H1 (cell line): ENCODE results near the gene GIN1. TPM values are rescaled to one million over a fixed set of nuclear protein-coding genes. Genes with fewer than 3 reads are reported as not detected.

Source experiments
- ATF2 ChIP-seq: IDR thresholded peaks from 2 replicates; pipeline ENCODE4 v1.6.1; 2012; ENCODE audit warnings: low read length, inconsistent platforms
- BACH1 ChIP-seq: IDR thresholded peaks from 2 replicates; pipeline ENCODE4 v1.6.1; 2012; ENCODE audit warnings: low read length, improper control_type of control experiment
- BRCA1 ChIP-seq: IDR thresholded peaks from 2 replicates; pipeline ENCODE4 v1.6.1; 2012; ENCODE audit warnings: low read depth, low read length, improper control_type of control experiment
- CBX5 ChIP-seq: fragments of 300-800, 300-1000 bp; sonication (generic); IDR thresholded peaks from 2 replicates; pipeline ENCODE4 v1.7.1; 2016; ENCODE audit warnings: antibody characterized with exemption, low read length, low read depth
- CBX8 ChIP-seq: fragments of 300-800, 300-1000 bp; sonication (generic); IDR thresholded peaks from 2 replicates; pipeline ENCODE4 v1.7.1; 2016; ENCODE audit warnings: low read depth, low read length, borderline replicate concordance
- EGR1 ChIP-seq: IDR thresholded peaks from 2 replicates; pipeline ENCODE4 v1.6.1; 2011; ENCODE audit warnings: low read depth, low read length, borderline replicate concordance
- EZH2 ChIP-seq: fragments of 200-600 bp; sonication (generic); IDR thresholded peaks from 2 replicates; pipeline ENCODE4 v1.7.1; 2012; ENCODE audit warnings: low read depth, mild to moderate bottlenecking, moderate library complexity, low read length, inconsistent platforms; ENCODE audit not compliant: severe bottlenecking
- FOSL1 ChIP-seq: IDR thresholded peaks from 2 replicates; pipeline ENCODE4 v1.6.1; 2011; ENCODE audit warnings: mild to moderate bottlenecking, low read depth, low read length, moderate library complexity; ENCODE audit not compliant: insufficient read depth
- GABPA ChIP-seq: IDR thresholded peaks from 2 replicates; pipeline ENCODE4 v1.6.1; 2011; ENCODE audit warnings: mild to moderate bottlenecking, low read length, moderate library complexity, borderline replicate concordance; ENCODE audit not compliant: insufficient read depth
- HDAC2 ChIP-seq, 2 experiments: fragments of 300-600 bp in 1 of 2; sonication (generic) in 1 of 2; IDR thresholded peaks; 2 replicates each; pipeline ENCODE4 v1.6.1; 2011 to 2012; ENCODE audit warnings: low read depth in 2 of 2, low read length in 2 of 2, mild to moderate bottlenecking in 2 of 2, moderate library complexity in 2 of 2, borderline replicate concordance in 1 of 2, inconsistent platforms in 1 of 2
- HDAC6 ChIP-seq: IDR thresholded peaks from one replicate; pipeline ENCODE4 v1.7.1; 2012; ENCODE audit warnings: low read depth, mild to moderate bottlenecking, inconsistent platforms, low read length, moderate library complexity
- MAFK ChIP-seq: IDR thresholded peaks from 2 replicates; pipeline ENCODE4 v1.6.1; 2012; ENCODE audit warnings: low read depth, mild to moderate bottlenecking, improper control_type of control experiment, low read length
- POLR2A ChIP-seq, 2 experiments: IDR thresholded peaks; 1 replicate in 1 of 2; 2 replicates in 1 of 2; pipeline ENCODE4 v1.6.1; 2011; ENCODE audit warnings: low read depth in 2 of 2, low read length in 2 of 2, mild to moderate bottlenecking in 2 of 2; ENCODE audit errors: control extremely low read depth in 1 of 2
- POU5F1 ChIP-seq: IDR thresholded peaks from 2 replicates; pipeline ENCODE4 v1.6.1; 2011; ENCODE audit warnings: low read depth, mild to moderate bottlenecking, low read length, moderate library complexity
- RXRA ChIP-seq: IDR thresholded peaks from 2 replicates; pipeline ENCODE4 v1.6.1; 2011; ENCODE audit warnings: low read depth, mild to moderate bottlenecking, low read length, moderate library complexity; ENCODE audit not compliant: insufficient read depth
- SIRT6 ChIP-seq: IDR thresholded peaks from one replicate; pipeline ENCODE4 v1.7.1; 2012; ENCODE audit warnings: low read length, inconsistent platforms
- SP4 ChIP-seq: IDR thresholded peaks from 2 replicates; pipeline ENCODE4 v1.6.1; 2012; ENCODE audit warnings: low read length, inconsistent platforms
- TAF7 ChIP-seq: optimal IDR thresholded peaks from 2 replicates; pipeline ENCODE3; 2011; ENCODE audit warnings: low read depth, mild to moderate bottlenecking, inconsistent platforms, low read length, moderate library complexity, borderline replicate concordance
- YY1 ChIP-seq: IDR thresholded peaks from 2 replicates; pipeline ENCODE4 v1.6.1; 2011; ENCODE audit warnings: low read depth, mild to moderate bottlenecking, low read length
- polyA plus RNA-seq, 7 experiments: library from polyadenylated mRNA; depleted of rRNA in 3 of 7; stranded (reverse) in 5 of 7; unstranded in 2 of 7; fragments of >200 nt in 5 of 7; fragments of 200-250 nt in 2 of 7; gene quantifications; 1 replicate in 5 of 7; 2 replicates in 1 of 7; 4 replicates in 1 of 7; pipeline versions ENCODE4 v1.2.1 to v1.2.3, GENCODE V29; 2011 to 2013; ENCODE audit warnings: missing spikeins in 2 of 7, mixed read lengths in 2 of 7
- total RNA-seq: library from RNA; stranded (reverse); fragmentation: NEBNext Ultra II Directional; extraction: Animal tissue kit (Norgen Biotek cat#: 25700); gene quantifications from 2 replicates; pipeline ENCODE4 v1.2.1, GENCODE V29; 2021
- TF ChIP-seq, protein P1 (sequence below): IDR thresholded peaks from 2 replicates; pipeline ENCODE4 v1.6.1; 2011; ENCODE audit warnings: low read depth, mild to moderate bottlenecking, low read length; ENCODE audit not compliant: insufficient read depth
- TF ChIP-seq, protein P2 (sequence below): IDR thresholded peaks from 2 replicates; pipeline ENCODE4 v1.6.1; 2011; ENCODE audit warnings: low read length, improper control_type of control experiment

Gene GIN1
- total and polyA plus RNA-seq, 2 of the 8 experiments (the other 6 are each of a cell fraction or from before 2014, with no cell fraction given) = 1.9 to 7.1 TPM

DNA sequence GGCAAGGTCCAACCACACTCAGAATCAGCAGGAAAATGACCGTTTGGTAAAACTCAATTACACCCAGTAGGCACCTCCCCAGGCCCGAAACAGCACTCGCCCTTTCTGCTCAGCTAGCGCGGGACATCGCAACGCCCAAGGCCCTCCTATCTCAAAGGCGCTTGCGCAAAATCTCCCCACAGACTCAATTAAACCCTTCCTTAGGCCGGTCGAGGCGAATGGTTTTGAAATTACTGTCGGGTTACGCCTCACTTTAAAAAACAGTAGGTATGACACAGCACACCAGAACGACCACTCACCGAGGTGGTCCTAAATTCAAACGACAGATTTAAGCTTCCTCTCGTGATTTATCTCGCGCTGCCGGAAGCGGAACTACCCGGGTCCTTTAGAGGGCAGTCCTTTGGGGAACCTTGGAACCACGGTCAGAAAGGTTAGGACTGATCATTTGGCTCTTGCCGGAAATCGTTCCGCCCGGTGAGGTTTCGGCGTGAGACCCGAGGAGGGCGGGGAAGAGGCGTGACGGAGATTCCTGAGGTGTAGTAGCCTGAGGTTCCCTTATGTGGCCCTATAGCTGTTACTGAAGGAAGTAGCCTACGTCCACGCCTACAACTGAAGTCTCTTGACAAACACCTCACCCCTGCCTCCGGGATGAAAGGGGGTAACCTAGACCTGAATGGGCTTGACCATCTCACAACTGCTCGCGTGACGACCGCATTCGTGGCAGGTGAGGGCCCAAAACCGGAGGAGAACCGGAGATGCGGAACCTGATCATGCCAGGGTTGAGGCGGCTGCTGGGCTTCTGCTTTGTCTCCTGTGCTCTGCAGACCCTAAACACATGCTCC is at the start of gene GIN1, which contains the start of gene PPIP5K2 (continued):
- peak; percentile 92 for TF ChIP-seq ATF2
- TF ChIP-seq SP4 = peak; percentile 92; the same call in 1 of the 2 replicates
- TF ChIP-seq HDAC6 = no peak
- 0 out of 4 replicates have a peak, but pooled peaks of 1 of the 2 experiments have one; percentile 76 for TF ChIP-seq HDAC2 (IDR thresholded peaks at IDR 0.05; ENCODE audit: borderline replicate concordance in 1 of 2, low read depth in 2 of 2, low read length in 2 of 2)
- peak; percentile 25 to 92 for TF ChIP-seq POLR2A (IDR thresholded peaks at IDR 0.05; ENCODE audit: control extremely low read depth in 1 of 2, low read depth in 2 of 2, low read length in 2 of 2)
- no peak for TF ChIP-seq MAFK
- TF ChIP-seq BACH1 = peak; percentile 49; the same call in 1 of the 2 replicates
- peak; percentile 100 for TF ChIP-seq GABPA
- no peak for TF ChIP-seq FOSL1
- TF ChIP-seq, protein P1, sequence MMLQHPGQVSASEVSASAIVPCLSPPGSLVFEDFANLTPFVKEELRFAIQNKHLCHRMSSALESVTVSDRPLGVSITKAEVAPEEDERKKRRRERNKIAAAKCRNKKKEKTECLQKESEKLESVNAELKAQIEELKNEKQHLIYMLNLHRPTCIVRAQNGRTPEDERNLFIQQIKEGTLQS = no peak
- TF ChIP-seq SIRT6 = no peak
- TF ChIP-seq CBX8 = no peak
- no peak for TF ChIP-seq YY1
- no peak for TF ChIP-seq EZH2
- no peak for TF ChIP-seq BRCA1
- peak; percentile 79; the same call in 1 of the 2 replicates for TF ChIP-seq EGR1
- no peak for TF ChIP-seq POU5F1
- peak; percentile 80 for TF ChIP-seq TAF7
- TF ChIP-seq CBX5 = no peak
- no peak for TF ChIP-seq RXRA
- TF ChIP-seq, protein P2, sequence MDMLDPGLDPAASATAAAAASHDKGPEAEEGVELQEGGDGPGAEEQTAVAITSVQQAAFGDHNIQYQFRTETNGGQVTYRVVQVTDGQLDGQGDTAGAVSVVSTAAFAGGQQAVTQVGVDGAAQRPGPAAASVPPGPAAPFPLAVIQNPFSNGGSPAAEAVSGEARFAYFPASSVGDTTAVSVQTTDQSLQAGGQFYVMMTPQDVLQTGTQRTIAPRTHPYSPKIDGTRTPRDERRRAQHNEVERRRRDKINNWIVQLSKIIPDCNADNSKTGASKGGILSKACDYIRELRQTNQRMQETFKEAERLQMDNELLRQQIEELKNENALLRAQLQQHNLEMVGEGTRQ = no peak
